GM18951 (cell line): ENCODE results near the gene PLCE1.
"Not testable (repeated sequence)": the region's sequence is repeated elsewhere in the genome, so short reads cannot be mapped to it uniquely, and the experiment has no call there.

Source experiments
- POLR2A ChIP-seq: IDR thresholded peaks from 4 replicates; pipeline ENCODE4 v1.6.1; 2011; ENCODE audit warnings: mild to moderate bottlenecking; ENCODE audit not compliant: insufficient read length, insufficient read depth; ENCODE audit errors: extremely low read depth
- in situ Hi-C: fragments of 300-500 bp; cut with MboI; formaldehyde crosslinking; loops from one replicate; pipeline ENCODE4 v1.12.0; 2022; ENCODE audit warnings: low sequenced_read_pairs, mixed read lengths, inconsistent platforms; ENCODE audit not compliant: unreplicated experiment

PLCE1 gene

GRCh38 chr10:93993782-93994437, at the start of gene PLCE1:
Gene PLCE1, plus strand, starts transcription at chr10:93993931. Its CDS starts 37,116 bp downstream, at chr10:94031047.
- in situ Hi-C loops = no loop called here
- no peak for TF ChIP-seq POLR2A

DNA sequence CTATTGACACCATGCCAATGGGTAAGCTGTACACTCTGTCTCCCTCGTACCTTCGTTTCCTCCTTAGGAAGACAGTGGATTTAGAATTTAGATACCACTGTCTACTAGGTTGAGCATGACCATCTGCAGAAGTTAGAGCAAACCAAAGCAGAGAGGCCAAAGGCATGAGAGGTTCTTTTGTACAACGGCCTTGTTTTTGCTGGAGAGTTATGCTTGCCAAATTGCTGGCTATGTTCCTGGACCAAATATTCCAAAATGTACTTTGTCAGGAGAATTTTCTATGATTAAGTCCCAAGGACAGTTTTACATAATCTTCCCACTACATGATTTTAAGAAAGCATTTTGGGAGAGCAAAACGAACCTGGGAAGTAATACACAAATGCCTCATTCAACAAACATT, 47.9 kb upstream of the PLCE1 start:
- no peak for TF ChIP-seq POLR2A
- in situ Hi-C loops = no loop called here

DNA sequence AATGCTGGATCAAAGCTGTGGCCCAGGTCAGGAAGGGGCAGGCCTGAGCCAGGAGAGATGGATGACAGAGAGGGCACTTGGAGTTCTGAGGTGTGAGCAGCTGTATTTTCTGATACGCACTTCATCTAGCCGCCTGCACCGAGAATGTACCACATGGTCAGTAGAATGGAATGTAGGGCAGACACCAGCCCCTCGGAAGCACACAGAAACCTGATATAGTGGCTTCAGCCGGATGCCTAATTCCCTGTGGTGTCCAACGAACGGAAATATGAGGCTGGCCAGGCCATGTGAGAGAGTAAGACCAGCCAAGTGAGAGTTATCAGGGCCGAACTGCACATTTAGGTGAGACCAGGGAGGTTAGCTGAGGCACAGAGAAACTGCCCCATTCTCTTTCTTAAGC, 46.7 kb upstream of the PLCE1 start:
- in situ Hi-C loops = no loop called here
- no peak for TF ChIP-seq POLR2A

DNA sequence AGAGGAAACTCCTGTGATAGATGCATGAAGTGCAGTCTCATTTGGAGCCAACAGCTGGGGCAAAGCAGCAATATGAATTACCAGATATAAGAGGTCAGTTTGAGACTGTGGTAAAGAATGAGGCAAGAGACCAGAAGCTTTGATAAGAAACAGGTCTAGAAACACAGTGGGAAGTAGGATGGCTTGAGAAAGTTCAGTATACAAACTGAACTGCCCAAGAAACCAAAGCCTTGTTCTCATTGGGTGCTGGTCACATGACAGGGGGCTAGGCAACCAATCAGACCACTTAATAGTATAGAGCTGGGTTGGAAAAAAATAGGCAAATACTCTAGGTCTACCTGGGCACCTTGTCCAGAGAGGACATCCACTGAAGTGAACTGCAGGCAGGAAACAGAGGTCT, 46.2 kb upstream of the PLCE1 start:
- in situ Hi-C loops = no loop called here

GRCh38 chr10:93951905-93952304, 41.8 kb upstream of the PLCE1 start:
- in situ Hi-C loops = no loop called here
- no peak for TF ChIP-seq POLR2A

More for the DNA sequence above, 46.2 kb upstream of the PLCE1 start:
- TF ChIP-seq POLR2A = no peak

GRCh38 chr10:93954299-93954698, 39.4 kb upstream of the PLCE1 start:
- in situ Hi-C loops = no loop called here
- TF ChIP-seq POLR2A = no peak

- in situ Hi-C loops = no loop called here
- no peak for TF ChIP-seq POLR2A
Observed at GRCh38 chr10:93954726-93955363, 38.9 kb upstream of the PLCE1 start.

DNA sequence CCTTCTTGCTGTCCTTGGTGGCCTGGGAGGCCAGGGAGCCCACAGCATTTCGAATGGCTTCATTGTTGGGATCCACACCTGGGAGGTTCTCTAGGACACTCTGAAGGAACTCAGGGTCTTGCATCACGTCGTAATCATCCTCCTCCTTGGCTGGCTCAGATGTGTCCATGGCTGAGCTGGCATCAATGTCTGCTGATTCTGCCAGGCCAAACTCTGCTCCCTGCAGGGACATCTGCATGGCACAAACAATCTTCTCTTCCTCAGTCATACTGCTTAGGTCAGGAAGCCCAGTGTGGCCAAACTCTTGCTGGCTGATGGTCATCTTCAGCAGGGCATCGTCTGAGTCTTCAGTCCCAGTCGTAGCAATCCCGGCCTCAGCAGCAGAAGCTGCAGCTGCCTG, 34.9 kb upstream of the PLCE1 start:
- TF ChIP-seq POLR2A = no peak
- in situ Hi-C loops = no loop called here

DNA sequence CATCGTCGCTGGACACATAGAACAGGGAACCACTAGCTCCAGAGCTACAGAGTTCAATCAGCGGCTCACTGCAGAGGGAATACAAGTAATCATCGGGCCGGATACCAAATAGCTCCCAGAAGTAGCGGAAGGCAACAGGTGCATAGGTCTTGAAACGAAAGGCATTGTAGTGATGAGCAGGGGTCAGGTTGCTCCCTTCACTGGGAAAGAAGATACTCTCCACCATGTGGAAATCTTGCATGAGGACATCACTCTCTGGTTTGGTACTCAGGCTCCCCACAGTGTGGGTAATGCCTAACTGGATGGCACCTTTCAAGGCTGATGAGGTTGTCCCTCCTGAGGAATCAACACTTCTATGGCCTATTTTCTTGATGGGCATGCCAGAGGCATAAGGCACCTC, 32.7 kb upstream of the PLCE1 start:
- in situ Hi-C loops = not testable (repeated sequence)

DNA sequence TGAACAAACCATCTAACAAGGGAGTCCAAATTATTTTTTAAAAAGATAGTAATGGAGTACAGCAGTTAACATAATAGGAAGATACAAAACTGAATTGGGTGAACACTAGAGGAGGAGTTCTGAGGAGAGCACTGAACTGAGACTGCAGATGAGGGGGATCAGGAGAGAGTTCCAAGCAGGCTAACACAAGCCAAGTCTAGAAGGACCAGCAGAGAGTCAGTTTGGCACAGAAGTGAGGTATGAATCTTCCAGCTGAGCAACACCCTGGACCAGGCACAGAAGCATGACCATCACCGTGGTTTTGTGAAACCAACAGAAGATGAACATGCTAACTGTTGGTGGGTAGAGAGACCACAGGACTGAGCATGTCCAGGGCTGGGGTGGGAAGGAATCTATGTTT, 30.8 kb upstream of the PLCE1 start:
- in situ Hi-C loops = no loop called here
- no peak for TF ChIP-seq POLR2A

GRCh38 chr10:93963434-93963833, 30.3 kb upstream of the PLCE1 start:
- no peak for TF ChIP-seq POLR2A
- in situ Hi-C loops = no loop called here

- in situ Hi-C loops = no loop called here
- TF ChIP-seq POLR2A = no peak
Observed at GRCh38 chr10:93965911-93966310, 27.8 kb upstream of the PLCE1 start.

GRCh38 chr10:93967756-93968155, 26.0 kb upstream of the PLCE1 start:
- in situ Hi-C loops = no loop called here
- TF ChIP-seq POLR2A = no peak

DNA sequence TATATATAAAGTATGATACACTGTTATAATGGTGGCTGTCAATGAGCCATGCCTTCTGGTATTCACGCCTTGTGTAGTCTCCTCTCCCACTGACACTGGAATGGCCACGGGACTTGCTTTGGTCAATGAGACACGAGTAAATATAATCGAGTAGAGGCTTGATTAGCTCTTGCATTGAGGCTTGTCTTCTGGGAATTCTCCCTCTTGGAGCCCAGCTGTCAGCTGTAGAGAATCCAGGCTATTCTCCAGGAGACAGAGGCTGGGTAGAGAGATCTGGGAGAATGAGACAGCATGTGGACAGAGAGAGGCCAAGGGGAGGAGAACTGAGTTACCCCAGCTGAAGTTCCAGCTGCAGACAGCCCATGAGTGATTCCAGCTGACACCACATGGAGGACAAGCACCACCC, 25.2 kb upstream of the PLCE1 start:
- in situ Hi-C loops = no loop called here
- no peak for TF ChIP-seq POLR2A

DNA sequence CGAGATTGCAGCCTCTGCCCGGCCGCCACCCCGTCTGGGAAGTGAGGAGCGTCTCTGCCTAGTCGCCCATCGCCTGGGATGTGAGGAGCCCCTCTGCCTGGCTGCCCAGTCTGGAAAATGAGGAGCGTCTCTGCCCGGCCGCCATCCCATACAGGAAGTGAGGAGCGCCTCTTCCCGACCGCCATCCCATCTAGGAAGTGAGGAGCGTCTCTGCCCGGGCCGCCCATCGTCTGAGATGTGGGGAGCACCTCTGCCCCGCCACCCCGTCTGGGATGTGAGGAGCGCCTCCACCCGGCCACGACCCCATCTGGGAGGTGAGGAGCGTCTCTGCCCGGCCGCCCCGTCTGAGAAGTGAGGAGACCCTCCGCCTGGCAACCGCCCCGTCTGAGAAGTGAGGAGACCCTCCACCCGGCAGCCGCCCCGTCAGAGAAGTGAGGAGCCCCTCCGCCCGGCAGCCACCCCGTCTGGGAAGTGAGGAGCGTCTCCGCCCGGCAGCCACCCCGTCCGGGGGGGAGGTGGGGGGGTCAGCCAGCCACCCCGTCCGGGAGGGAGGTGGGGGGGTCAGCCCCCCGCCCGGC, 23.2 kb upstream of the PLCE1 start:
- in situ Hi-C loops = not testable (repeated sequence)
